Natural killer cell (primary cell): ENCODE results near the gene GLRX. TPM values are rescaled to one million over a fixed set of nuclear protein-coding genes. Genes with fewer than 3 reads are reported as not detected.

Source experiments
- ATAC-seq, 3 donors: fragments of 150-1000 bp in 2 of 3; fragments of 200-7000 bp in 1 of 3; cut with Tn5 transposase; 1 replicate in 1 of 3; 2 replicates in 2 of 3; pipeline ENCODE4 v1.10.0; 2021; ENCODE audit warnings: mild to moderate bottlenecking in 2 of 3, moderate library complexity in 2 of 3
- DNase-seq, 2 donors: peaks; one replicate each; pipeline versions ENCODE4 v3.0.0 to v3.0.0-alpha.2; 2013 to 2021; ENCODE audit warnings: mixed read lengths in 1 of 2
- H3K27ac ChIP-seq: one replicate; pipeline ENCODE4 v1.5.1; 2013; ENCODE audit warnings: mild to moderate bottlenecking, low read length
- H3K27me3 ChIP-seq: one replicate; pipeline ENCODE4 v1.6.1; 2013; ENCODE audit warnings: low read length; ENCODE audit not compliant: control insufficient read depth, insufficient read depth
- H3K36me3 ChIP-seq: one replicate; pipeline ENCODE4 v1.6.1; 2013; ENCODE audit warnings: low read length; ENCODE audit not compliant: control insufficient read depth, insufficient read depth
- H3K4me1 ChIP-seq: one replicate; pipeline ENCODE4 v1.6.1; 2013; ENCODE audit warnings: low read length; ENCODE audit not compliant: control insufficient read depth, insufficient read depth
- H3K4me3 ChIP-seq: one replicate; pipeline ENCODE4 v1.5.1; 2013; ENCODE audit warnings: low read length
- H3K9me3 ChIP-seq: one replicate; pipeline ENCODE4 v1.6.1; 2013; ENCODE audit warnings: low read length; ENCODE audit not compliant: control insufficient read depth, insufficient read depth
- H3K27ac Mint-ChIP-seq, 2 donors: one replicate each; pipeline ENCODE4 v1.8.0; 2022; ENCODE audit warnings: mild to moderate bottlenecking in 2 of 2, mixed read lengths in 2 of 2, moderate library complexity in 1 of 2
- H3K27me3 Mint-ChIP-seq, 2 donors: one replicate each; pipeline ENCODE4 v1.8.0; 2022; ENCODE audit warnings: low read depth in 2 of 2, mixed read lengths in 2 of 2
- H3K36me3 Mint-ChIP-seq: one replicate; pipeline ENCODE4 v1.8.0; 2022; ENCODE audit warnings: mixed read lengths
- H3K4me1 Mint-ChIP-seq, 2 donors: one replicate each; pipeline ENCODE4 v1.8.0; 2022; ENCODE audit warnings: mixed read lengths in 2 of 2
- H3K4me3 Mint-ChIP-seq: one replicate; pipeline ENCODE4 v1.8.0; 2022; ENCODE audit warnings: mild to moderate bottlenecking, moderate library complexity, mixed read lengths
- H3K9me3 Mint-ChIP-seq, 2 donors: one replicate each; pipeline ENCODE4 v1.8.0; 2022; ENCODE audit warnings: mixed read lengths in 2 of 2
- WGBS: methylation state at CpG from one replicate; pipeline ENCODE4 v1.1.7; 2013; ENCODE audit warnings: missing lambda C conversion rate; ENCODE audit not compliant: insufficient coverage; 5-methylcytosine and 5-hydroxymethylcytosine counted together
- intact Hi-C: fragments of 100-400 bp; cut with micrococcal nuclease; formaldehyde crosslinking; loops from one replicate; pipeline ENCODE4 v1.14.2; 2022
- total RNA-seq, 4 donors: library from RNA; stranded (reverse); fragments of 120-200 nt in 1 of 4; gene quantifications; one replicate each; pipeline versions ENCODE4 v1.2.3 to v1.2.4, GENCODE V29; 2013 to 2022
- TF ChIP-seq, protein P1 (sequence below): fragments of 200-600 bp; IDR thresholded peaks from one replicate; pipeline ENCODE4 v1.8.0; 2022; ENCODE audit warnings: antibody characterized with exemption

The GLRX gene
- total RNA-seq, 3 donors from 2014 or later (not counting 1 experiment from before 2014, with no cell fraction given), result 59.2 to 102 (median 62.5) TPM

DNA sequence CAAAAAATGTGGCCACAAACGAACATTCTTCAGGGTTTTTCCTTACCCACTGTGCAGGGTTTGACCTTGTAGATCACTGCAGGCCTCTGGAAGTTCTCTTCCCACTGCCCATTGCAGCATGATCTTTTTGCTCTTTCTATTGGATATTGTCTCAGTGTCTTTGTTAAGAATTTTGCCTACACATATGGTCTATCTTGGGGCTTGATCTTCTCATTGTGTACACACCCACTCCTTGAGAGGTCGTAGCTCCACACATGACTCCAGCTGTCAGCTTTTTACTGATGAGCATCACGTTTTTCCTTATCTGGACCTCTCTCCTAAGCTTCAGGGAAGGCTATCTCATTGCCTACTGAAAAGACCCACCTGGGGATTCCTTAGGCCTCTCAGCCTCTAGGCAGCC, 3.0 kb upstream of the GLRX start:
- Histone ChIP-seq H3K27ac (no peak overlapping the region), H3K27me3 (no peaks in the 10 kb centered on the region), H3K9me3 (no peaks in the 10 kb centered on the region), H3K36me3 (no peaks in the 10 kb centered on the region), H3K4me3 (no peak overlapping the region), H3K4me1 (peaks cover 39% of the 10 kb centered on the region)
- Mint-ChIP-seq H3K4me3 (peak overlapping the region; percentile 46), H3K4me1 (peaks cover 56 to 57% of the 10 kb centered on the region in 2 donors), H3K9me3 (no peaks in the 10 kb centered on the region), H3K27ac (peak overlapping the region; percentile 81 to 92), H3K27me3 (no peaks in the 10 kb centered on the region), H3K36me3 (no peaks in the 10 kb centered on the region)
- TF ChIP-seq, protein P1, sequence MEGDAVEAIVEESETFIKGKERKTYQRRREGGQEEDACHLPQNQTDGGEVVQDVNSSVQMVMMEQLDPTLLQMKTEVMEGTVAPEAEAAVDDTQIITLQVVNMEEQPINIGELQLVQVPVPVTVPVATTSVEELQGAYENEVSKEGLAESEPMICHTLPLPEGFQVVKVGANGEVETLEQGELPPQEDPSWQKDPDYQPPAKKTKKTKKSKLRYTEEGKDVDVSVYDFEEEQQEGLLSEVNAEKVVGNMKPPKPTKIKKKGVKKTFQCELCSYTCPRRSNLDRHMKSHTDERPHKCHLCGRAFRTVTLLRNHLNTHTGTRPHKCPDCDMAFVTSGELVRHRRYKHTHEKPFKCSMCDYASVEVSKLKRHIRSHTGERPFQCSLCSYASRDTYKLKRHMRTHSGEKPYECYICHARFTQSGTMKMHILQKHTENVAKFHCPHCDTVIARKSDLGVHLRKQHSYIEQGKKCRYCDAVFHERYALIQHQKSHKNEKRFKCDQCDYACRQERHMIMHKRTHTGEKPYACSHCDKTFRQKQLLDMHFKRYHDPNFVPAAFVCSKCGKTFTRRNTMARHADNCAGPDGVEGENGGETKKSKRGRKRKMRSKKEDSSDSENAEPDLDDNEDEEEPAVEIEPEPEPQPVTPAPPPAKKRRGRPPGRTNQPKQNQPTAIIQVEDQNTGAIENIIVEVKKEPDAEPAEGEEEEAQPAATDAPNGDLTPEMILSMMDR, result no peak
- intact Hi-C loops, result no loop called here
- 73% methylated on average over 3 of the region's 3 CpGs for WGBS
- no peak for DNase-seq
- no peak for ATAC-seq

DNA sequence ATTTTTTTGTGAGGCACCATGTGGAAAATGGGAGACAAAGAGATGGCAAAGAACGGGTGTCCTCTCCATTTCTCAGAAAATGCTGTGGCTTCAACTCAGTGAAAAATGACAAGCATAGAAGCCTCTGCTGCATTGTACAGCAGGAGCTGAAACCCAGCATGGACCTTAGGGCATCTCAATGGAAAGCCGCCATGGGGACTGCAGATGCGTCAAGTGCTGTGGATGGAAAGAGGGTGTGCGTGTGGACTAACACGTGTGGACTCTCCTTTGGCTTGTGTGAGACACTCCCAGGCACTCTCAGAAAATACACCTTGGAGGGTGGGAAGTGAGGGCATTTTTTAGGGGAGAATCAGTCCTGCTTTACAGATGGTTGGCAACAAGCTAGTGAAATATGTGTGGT, 2.2 kb upstream of the GLRX start:
- Mint-ChIP-seq H3K27me3 (no peaks in the 10 kb centered on the region), H3K27ac (peak overlapping the region; percentile 81 to 92), H3K4me3 (peak overlapping the region; percentile 99), H3K4me1 (peaks cover 57 to 58% of the 10 kb centered on the region in 2 donors), H3K36me3 (no peaks in the 10 kb centered on the region), H3K9me3 (no peaks in the 10 kb centered on the region)
- H3K27me3 ChIP-seq, result no peaks in the 10 kb centered on the region
- H3K4me1 ChIP-seq, result peaks cover 46% of the 10 kb centered on the region
- no peaks in the 10 kb centered on the region for H3K36me3 ChIP-seq
- no peak overlapping the region for H3K4me3 ChIP-seq
- intact Hi-C loops, result loop anchor here (1.0 to 5.0 kb wide), 3 partner anchors 11 to 1113 kb away; partner anchors contain the start of genes LNPEP and RFESD
- 65% methylated on average over 5 of the region's 5 CpGs for WGBS
- DNase-seq, result peak in 1 of 2 donors; percentile 38
- H3K9me3 ChIP-seq, result no peaks in the 10 kb centered on the region
- TF ChIP-seq, protein P1, result no peak
- peak overlapping the region; percentile 86 for H3K27ac ChIP-seq
- ATAC-seq, result peak in 1 of 3 donors; percentile 11

- peak overlapping the region; percentile 76 for H3K4me3 ChIP-seq
- ATAC-seq, result peak; percentile 48 to 66 (median 62)
- Mint-ChIP-seq H3K4me3 (peak overlapping the region; percentile 99), H3K27ac (peak overlapping the region; percentile 81 to 92), H3K4me1 (peaks cover 64 to 65% of the 10 kb centered on the region in 2 donors), H3K27me3 (no peaks in the 10 kb centered on the region), H3K9me3 (no peaks in the 10 kb centered on the region), H3K36me3 (no peaks in the 10 kb centered on the region)
- no peaks in the 10 kb centered on the region for H3K36me3 ChIP-seq
- intact Hi-C loops, result loop anchor here (1.0 to 5.0 kb wide), 4 partner anchors 11 to 1113 kb away; partner anchors contain the start of genes LNPEP and RFESD
- TF ChIP-seq, protein P1, result no peak
- 8% methylated on average over 11 of the region's 12 CpGs for WGBS
- no peaks in the 10 kb centered on the region for H3K27me3 ChIP-seq
- DNase-seq, result peak; percentile 46 to 83
- H3K27ac ChIP-seq, result peak overlapping the region; percentile 86
- H3K9me3 ChIP-seq, result no peaks in the 10 kb centered on the region
- peaks cover 51% of the 10 kb centered on the region for H3K4me1 ChIP-seq
These were observed 1.4 kb upstream of the GLRX start for GRCh38 chr5:95823738-95824609.
